K562 (cell line): ENCODE measurements around the gene AGO4. TPM values are rescaled to one million over a fixed set of nuclear protein-coding genes. Genes with fewer than 3 reads are reported as not detected.
"Not testable (repeated sequence)": the region's sequence is repeated elsewhere in the genome, so short reads cannot be mapped to it uniquely, and the experiment has no call there.

ENCODE experiments used
- ATAC-seq: fragments of 200-7000 bp; cut with Tn5 transposase; 3 replicates; pipeline ENCODE4 v1.9.1; 2020; ENCODE audit warnings: moderate library complexity
- BruUV-seq: library from RNA; stranded (reverse); fragments of 400-500 nt; replicated peaks from 2 replicates; lab custom pipeline; 2021; lab: Mats Ljungman, UMichigan
- CTCF ChIA-PET: fragments of 300-600 bp; formaldehyde crosslinking; extraction: SDS; loops from one replicate; lab custom pipeline; 2021; ENCODE audit warnings: low intra/inter-chr PET ratio; lab: Yijun Ruan, JAX
- POLR2A ChIA-PET: fragments of 300-600, 350-650 bp; sonication (Branson Sonifier 250); formaldehyde crosslinking; extraction: SDS; loops from one replicate; lab custom pipeline; 2021; ENCODE audit warnings: antibody characterized with exemption, inconsistent platforms; lab: Yijun Ruan, JAX
- DNase-seq, 4 experiments: peaks; one replicate each; pipeline versions ENCODE4 v3.0.0 to v3.0.0-alpha.2; 2011 to 2018; ENCODE audit warnings: low spot score in 3 of 4, mixed read lengths in 3 of 4; ENCODE audit errors: extremely low read depth in 1 of 4
- FAIRE-seq: peaks from 2 replicates; lab custom pipeline; 2011; peaks lifted over from hg19 to GRCh38; lab: Jason Lieb, UNC
- H2AFZ ChIP-seq: 2 replicates; pipeline ENCODE4 v1.6.0; 2011; ENCODE audit warnings: low read depth, low read length, control low read depth, inconsistent platforms
- H3K27ac ChIP-seq: fragments of 200-600 bp; 3 replicates; pipeline ENCODE4 v1.8.0; 2011; ENCODE audit warnings: low read depth, mild to moderate bottlenecking, control low read depth, inconsistent platforms, low read length, moderate library complexity, mixed read lengths; ENCODE audit errors: extremely low read depth
- H3K27me3 ChIP-seq, 2 experiments: fragments of 300-600 bp in 1 of 2; 2 replicates in 1 of 2; 3 replicates in 1 of 2; pipeline versions ENCODE4 v1.6.0 to v1.8.0; 2011; ENCODE audit warnings: inconsistent platforms in 2 of 2, low read length in 2 of 2, mild to moderate bottlenecking in 1 of 2, mixed read lengths in 1 of 2, moderate library complexity in 1 of 2; ENCODE audit not compliant: control insufficient read depth in 2 of 2, insufficient read depth in 2 of 2
- H3K36me3 ChIP-seq: fragments of 300-600 bp; 3 replicates; pipeline ENCODE4 v1.8.0; 2011; ENCODE audit warnings: mild to moderate bottlenecking, low read length, inconsistent platforms; ENCODE audit not compliant: control insufficient read depth, insufficient read depth
- H3K4me1 ChIP-seq, 2 experiments: fragments of 200-600 bp in 1 of 2; replicated peaks in 1 of 2; 2 replicates in 1 of 2; 3 replicates in 1 of 2; pipeline versions ENCODE4 v1.5.1 to v1.8.0; 2011; ENCODE audit warnings: inconsistent platforms in 2 of 2, low read length in 2 of 2, mild to moderate bottlenecking in 1 of 2, mixed read lengths in 1 of 2, moderate library complexity in 1 of 2; ENCODE audit not compliant: control insufficient read depth in 2 of 2, insufficient read depth in 2 of 2
- H3K4me2 ChIP-seq: 2 replicates; pipeline ENCODE4 v1.6.1; 2011; ENCODE audit warnings: low read length, control low read depth, inconsistent platforms, mixed read lengths; ENCODE audit not compliant: insufficient read depth
- H3K4me3 ChIP-seq: fragments of 200-600 bp; sonication (generic), shearing (Covaris generic); 2 replicates; pipeline ENCODE4 v1.5.1; 2016; ENCODE audit warnings: control low read depth, inconsistent platforms
- H3K79me2 ChIP-seq: fragments of 200-600 bp; 3 replicates; pipeline ENCODE4 v1.8.0; 2011; ENCODE audit warnings: low read length, inconsistent platforms; ENCODE audit not compliant: control insufficient read depth, insufficient read depth
- H3K9ac ChIP-seq, 2 experiments: 2 replicates each; pipeline versions ENCODE4 v1.6.0 to v1.6.1; 2011; ENCODE audit warnings: low read depth in 2 of 2, low read length in 2 of 2, control low read depth in 1 of 2, inconsistent platforms in 1 of 2, mild to moderate bottlenecking in 1 of 2, mixed read lengths in 1 of 2; ENCODE audit not compliant: insufficient read depth in 1 of 2
- H3K9me1 ChIP-seq: one replicate; pipeline ENCODE4 v1.6.0; 2011; ENCODE audit warnings: inconsistent platforms, mild to moderate bottlenecking, low read length, moderate library complexity; ENCODE audit not compliant: control insufficient read depth, insufficient read depth
- H3K9me3 ChIP-seq: replicated peaks from 2 replicates; pipeline ENCODE4 v1.5.1; 2011; ENCODE audit warnings: low read depth, low read length, inconsistent platforms; ENCODE audit not compliant: control insufficient read depth, insufficient read depth
- H4K20me1 ChIP-seq: replicated peaks from 2 replicates; pipeline ENCODE4 v1.6.1; 2011; ENCODE audit warnings: low read length, inconsistent platforms, mixed read lengths; ENCODE audit not compliant: control insufficient read depth, insufficient read depth
- AFF1 ChIP-seq, 2 experiments: fragments of 450-650 bp; IDR thresholded peaks; 2 replicates each; pipeline ENCODE4 v1.6.1; 2018; ENCODE audit warnings: mild to moderate bottlenecking in 2 of 2, low read depth in 1 of 2; ENCODE audit not compliant: partially characterized antibody in 2 of 2
- ARID1B ChIP-seq: fragments of 450-650 bp; IDR thresholded peaks from 2 replicates; pipeline ENCODE4 v1.6.1; 2016; ENCODE audit warnings: antibody characterized with exemption, mild to moderate bottlenecking, inconsistent platforms
- ARNT ChIP-seq, 2 experiments: fragments of 450-650 bp; IDR thresholded peaks; 2 replicates each; pipeline ENCODE4 v1.6.1; 2016; ENCODE audit warnings: mild to moderate bottlenecking in 1 of 2
- BCOR ChIP-seq: fragments of 450-650 bp; IDR thresholded peaks from 2 replicates; pipeline ENCODE4 v1.6.1; 2016
- CEBPB ChIP-seq: fragments of 450-650 bp; IDR thresholded peaks from 2 replicates; pipeline ENCODE4 v1.6.1; 2016; ENCODE audit warnings: missing genetic modification characterization, missing compliant biosample characterization
- FOXK2 ChIP-seq, 2 experiments: fragments of 450-650 bp; IDR thresholded peaks in 1 of 2; conservative IDR thresholded peaks in 1 of 2; 2 replicates each; pipeline ENCODE4 v1.6.1; 2016; ENCODE audit warnings: low read depth in 2 of 2, mild to moderate bottlenecking in 1 of 2
- HDAC1 ChIP-seq, 2 experiments: fragments of 450-650 bp; IDR thresholded peaks; 2 replicates each; pipeline ENCODE4 v1.6.1; 2016 to 2017; ENCODE audit warnings: inconsistent platforms in 1 of 2, mild to moderate bottlenecking in 1 of 2, moderate library complexity in 1 of 2
- HLTF ChIP-seq: fragments of 450-650 bp; IDR thresholded peaks from 2 replicates; pipeline ENCODE4 v1.6.1; 2016
- MAFG ChIP-seq: fragments of 450-650 bp; conservative IDR thresholded peaks from 2 replicates; pipeline ENCODE4 v1.6.1; 2016; ENCODE audit warnings: missing genetic modification characterization, missing compliant biosample characterization
- MCM3 ChIP-seq: fragments of 450-650 bp; IDR thresholded peaks from 2 replicates; pipeline ENCODE4 v1.6.1; 2016
- MLLT1 ChIP-seq, 2 experiments: fragments of 450-650 bp; IDR thresholded peaks; 2 replicates each; pipeline ENCODE4 v1.6.1; 2016
- SMARCA4 ChIP-seq: fragments of 450-650 bp; IDR thresholded peaks from 2 replicates; pipeline ENCODE4 v1.6.1; 2016
- SMARCE1 ChIP-seq: fragments of 450-650 bp; IDR thresholded peaks from 2 replicates; pipeline ENCODE4 v1.7.1; 2016; ENCODE audit warnings: mild to moderate bottlenecking
- SPI1 ChIP-seq: IDR thresholded peaks from 2 replicates; pipeline ENCODE4 v1.6.1; 2011; ENCODE audit warnings: low read depth, low read length, control low read depth, borderline replicate concordance
- TRIM24 ChIP-seq, 2 experiments: fragments of 450-650 bp; IDR thresholded peaks; 2 replicates each; pipeline ENCODE4 v1.6.1; 2016
- WGBS: fragments of 100-300 bp; shearing (Covaris generic); methylation state at CpG from one replicate; pipeline ENCODE4 v1.1.6; 2016; ENCODE audit warnings: low coverage, mixed read lengths; ENCODE audit not compliant: insufficient coverage; ENCODE audit errors: missing lambda C conversion rate; 5-methylcytosine and 5-hydroxymethylcytosine counted together
- in situ Hi-C: fragments of 300-500 bp; cut with MboI; formaldehyde crosslinking; loops from 4 replicates; pipeline ENCODE4 v1.15.0; 2018; ENCODE audit warnings: inconsistent platforms, mixed read lengths
- intact Hi-C: fragments of 100-400 bp; cut with micrococcal nuclease; formaldehyde crosslinking; loops from 2 replicates; pipeline ENCODE4 v1.14.2; 2022
- polyA plus RNA-seq, 8 experiments: library from polyadenylated mRNA; depleted of rRNA in 4 of 8; stranded (reverse) in 5 of 8; unstranded in 3 of 8; fragments of >200 nt; fragmentation: Nextera tagmentation in 2 of 8; fragmentation: Illumina TruSeq in 1 of 8; extraction: Ambion mirVana in 2 of 8; extraction: Trizol in 1 of 8; gene quantifications; 2 replicates each; pipeline versions ENCODE4 v1.2.1 to v1.2.3, GENCODE V29; 2011 to 2014; ENCODE audit warnings: inconsistent platforms in 1 of 8, missing spikeins in 1 of 8
- total RNA-seq, 7 experiments: library from RNA; depleted of rRNA in 6 of 7; stranded (reverse); fragments of >200 nt in 6 of 7; fragmentation: Illumina TruSeq in 2 of 7; extraction: Trizol in 2 of 7; gene quantifications; 2 replicates each; pipeline versions ENCODE4 v1.2.1 to v1.2.3, GENCODE V29; 2011 to 2021; ENCODE audit warnings: low replicate concordance in 1 of 7
- TF ChIP-seq, protein P1 (sequence below): fragments of 450-650 bp; IDR thresholded peaks from 2 replicates; pipeline ENCODE4 v1.7.0; 2016; ENCODE audit warnings: borderline replicate concordance

Gene AGO4
- total and polyA plus RNA-seq, 9 of the 15 experiments (the other 6 are each of a cell fraction or from before 2014, with no cell fraction given): 1.3 to 10.5 (median 6.5) TPM

GRCh38 chr1:35800167-35800887 lies 7.5 kb upstream of the AGO4 start:
- POLR2A ChIA-PET, H3K27me3 ChIP-seq, H3K27ac ChIP-seq, H3K4me3 ChIP-seq, DNase-seq, H3K79me2 ChIP-seq, H3K9me1 ChIP-seq, H3K4me1 ChIP-seq, in situ Hi-C loops, H3K9me3 ChIP-seq, FAIRE-seq, H4K20me1 ChIP-seq, H3K36me3 ChIP-seq, intact Hi-C loops, BruUV-seq, H3K4me2 ChIP-seq, H3K9ac ChIP-seq: not testable (repeated sequence)
- H2AFZ ChIP-seq: peak overlapping the region; percentile 42; the same call in 1 of the 2 replicates
- WGBS: 56% methylated on average over 9 of the region's 11 CpGs
- CTCF ChIA-PET: interaction anchor here (0.6 kb wide), 1 partner anchor 83 kb away, joined by 5 read pairs; the partner anchor contains the start of gene AGO1
- peak; percentile 49; the same call in 2 of the 3 replicates for ATAC-seq
- TF ChIP-seq TRIM24 (IDR thresholded peaks at IDR 0.05) (peak in 1 of 2 experiments; percentile 32; a peak in 1 of 4 replicates), HLTF (peak; percentile 70; the same call in 1 of the 2 replicates), SPI1 (peak; percentile 35; the same call in 1 of the 2 replicates), SMARCE1 (peak; percentile 80; the same call in 1 of the 2 replicates), AFF1 (IDR thresholded peaks at IDR 0.05; ENCODE audit: low read depth in 1 of 2, partially characterized antibody in 2 of 2) (peak; percentile 40 to 42), MLLT1 (IDR thresholded peaks at IDR 0.05) (peak in 1 of 2 experiments; percentile 78; a peak in 2 of 4 replicates), MAFG (peak; percentile 74), ARNT (IDR thresholded peaks at IDR 0.05) (peak in 1 of 2 experiments; percentile 55; a peak in 1 of 4 replicates), MCM3 (peak; percentile 92), HDAC1 (IDR thresholded peaks at IDR 0.05) (peak in 1 of 2 experiments; percentile 37; a peak in 1 of 4 replicates), FOXK2 (conservative IDR thresholded peaks at IDR 0.05 in 1 of 2, IDR thresholded peaks at IDR 0.05 in 1 of 2; ENCODE audit: low read depth in 2 of 2) (0 out of 4 replicates have a peak, but pooled peaks of 1 of the 2 experiments have one; percentile 14), BCOR (peak; percentile 61; the same call in 1 of the 2 replicates), SMARCA4 (peak; percentile 52), CEBPB (tag) (peak; percentile 71), ARID1B (peak; percentile 48; the same call in 1 of the 2 replicates)
- TF ChIP-seq, protein P1, sequence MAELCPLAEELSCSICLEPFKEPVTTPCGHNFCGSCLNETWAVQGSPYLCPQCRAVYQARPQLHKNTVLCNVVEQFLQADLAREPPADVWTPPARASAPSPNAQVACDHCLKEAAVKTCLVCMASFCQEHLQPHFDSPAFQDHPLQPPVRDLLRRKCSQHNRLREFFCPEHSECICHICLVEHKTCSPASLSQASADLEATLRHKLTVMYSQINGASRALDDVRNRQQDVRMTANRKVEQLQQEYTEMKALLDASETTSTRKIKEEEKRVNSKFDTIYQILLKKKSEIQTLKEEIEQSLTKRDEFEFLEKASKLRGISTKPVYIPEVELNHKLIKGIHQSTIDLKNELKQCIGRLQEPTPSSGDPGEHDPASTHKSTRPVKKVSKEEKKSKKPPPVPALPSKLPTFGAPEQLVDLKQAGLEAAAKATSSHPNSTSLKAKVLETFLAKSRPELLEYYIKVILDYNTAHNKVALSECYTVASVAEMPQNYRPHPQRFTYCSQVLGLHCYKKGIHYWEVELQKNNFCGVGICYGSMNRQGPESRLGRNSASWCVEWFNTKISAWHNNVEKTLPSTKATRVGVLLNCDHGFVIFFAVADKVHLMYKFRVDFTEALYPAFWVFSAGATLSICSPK: 0 out of 2 replicates have a peak, but pooled peaks have one; percentile 29
